ENCODE measurements around the gene GADD45B.
"Not testable (repeated sequence)": the region's sequence is repeated elsewhere in the genome, so short reads cannot be mapped to it uniquely, and the experiment has no call there.

GADD45B gene

GRCh38 chr19:2444251-2445002 is 31.5 kb upstream of the GADD45B start:
- no peak for DNase-seq

GRCh38 chr19:2446381-2446780 is 29.5 kb upstream of the GADD45B start:
- DNase-seq, result no peak

DNA sequence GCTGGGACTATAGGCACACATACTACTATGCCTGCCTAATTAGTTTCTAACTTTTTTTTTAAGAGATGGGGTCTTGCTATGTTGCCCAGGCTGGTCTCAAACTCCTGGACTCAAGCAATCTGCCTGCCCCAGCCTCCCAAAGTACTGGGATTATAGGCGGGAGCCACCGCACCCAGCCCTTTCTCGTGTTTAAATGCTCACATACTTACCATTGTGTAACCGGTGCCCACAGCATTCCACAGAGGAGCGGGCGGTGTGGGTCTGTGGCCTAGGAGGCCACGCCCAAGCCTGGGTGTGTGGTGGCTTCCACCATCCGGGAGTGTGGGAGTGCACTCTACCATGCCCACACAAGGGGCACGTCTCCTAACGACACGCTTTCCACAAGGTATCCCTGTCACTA is 26.9 kb upstream of the GADD45B start:
- DNase-seq, result no peak

GRCh38 chr19:2451138-2451537 is 24.8 kb upstream of the GADD45B start:
- DNase-seq, result no peak

DNA sequence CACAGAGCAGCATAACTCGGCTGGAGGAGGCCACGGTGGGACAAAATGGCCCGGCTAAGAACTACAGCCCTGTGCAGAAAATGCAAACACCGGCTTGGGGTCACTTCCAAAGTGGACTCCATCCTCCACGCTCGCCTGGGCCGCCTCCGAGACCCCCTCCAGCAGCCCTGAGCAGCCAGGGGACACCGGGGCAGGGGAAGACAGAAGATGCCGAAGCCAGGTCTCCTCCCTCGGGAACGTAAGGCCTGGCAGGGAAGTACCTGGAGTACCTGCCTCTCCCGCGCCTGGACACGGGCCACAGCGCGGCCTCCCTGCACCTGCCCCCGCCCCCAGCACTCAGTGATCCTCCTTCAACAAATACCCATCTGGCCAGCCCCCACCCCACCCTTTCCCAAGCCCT is 24.2 kb upstream of the GADD45B start:
- DNase-seq, result no peak

- DNase-seq, result no peak
These were observed 22.4 kb upstream of the GADD45B start for GRCh38 chr19:2453431-2454025.

GRCh38 chr19:2454199-2454961 is 21.5 kb upstream of the GADD45B start:
- no peak for DNase-seq

DNA sequence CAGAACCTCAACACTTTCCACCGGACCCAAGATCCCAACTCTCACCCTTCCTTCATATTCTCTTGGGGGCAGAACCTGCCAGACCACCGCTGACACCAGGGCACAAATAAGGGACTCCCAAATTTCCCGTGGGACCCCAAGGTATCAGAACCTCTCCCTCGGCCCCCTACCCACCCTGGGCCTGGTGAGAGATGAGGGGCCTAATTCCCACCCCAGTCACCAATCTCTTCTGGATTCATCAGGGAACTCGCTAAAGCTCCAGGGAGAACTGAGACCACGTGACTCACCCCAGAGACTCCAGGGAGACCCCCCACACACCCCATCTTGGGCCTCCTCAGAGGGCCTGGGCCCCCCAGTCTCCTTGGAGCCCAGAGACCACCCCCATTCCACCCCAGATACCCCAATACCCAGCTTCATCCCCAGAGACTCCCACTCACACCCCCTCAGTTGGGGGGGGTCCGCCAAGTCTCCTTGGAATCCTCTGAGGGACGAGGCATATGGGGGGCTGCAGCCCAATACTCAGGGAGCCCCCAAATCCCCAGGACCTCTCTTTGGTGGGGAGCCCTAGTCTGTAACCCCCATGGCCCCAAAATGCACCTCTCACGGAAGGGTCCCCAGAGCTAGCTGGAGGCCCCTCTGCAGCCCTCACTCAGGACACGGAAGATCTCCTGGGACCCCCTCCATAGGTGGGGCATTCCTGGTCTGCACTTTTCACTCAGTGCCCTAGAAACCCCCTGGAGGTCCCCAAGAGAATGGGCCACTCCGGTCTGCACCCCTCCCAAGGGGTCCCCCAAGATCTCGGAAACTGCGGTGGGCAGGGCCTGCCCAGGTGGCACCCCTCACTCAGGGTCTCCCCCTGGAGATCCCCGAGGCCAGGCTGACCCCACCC is 20.7 kb upstream of the GADD45B start:
- no peak for DNase-seq

DNA sequence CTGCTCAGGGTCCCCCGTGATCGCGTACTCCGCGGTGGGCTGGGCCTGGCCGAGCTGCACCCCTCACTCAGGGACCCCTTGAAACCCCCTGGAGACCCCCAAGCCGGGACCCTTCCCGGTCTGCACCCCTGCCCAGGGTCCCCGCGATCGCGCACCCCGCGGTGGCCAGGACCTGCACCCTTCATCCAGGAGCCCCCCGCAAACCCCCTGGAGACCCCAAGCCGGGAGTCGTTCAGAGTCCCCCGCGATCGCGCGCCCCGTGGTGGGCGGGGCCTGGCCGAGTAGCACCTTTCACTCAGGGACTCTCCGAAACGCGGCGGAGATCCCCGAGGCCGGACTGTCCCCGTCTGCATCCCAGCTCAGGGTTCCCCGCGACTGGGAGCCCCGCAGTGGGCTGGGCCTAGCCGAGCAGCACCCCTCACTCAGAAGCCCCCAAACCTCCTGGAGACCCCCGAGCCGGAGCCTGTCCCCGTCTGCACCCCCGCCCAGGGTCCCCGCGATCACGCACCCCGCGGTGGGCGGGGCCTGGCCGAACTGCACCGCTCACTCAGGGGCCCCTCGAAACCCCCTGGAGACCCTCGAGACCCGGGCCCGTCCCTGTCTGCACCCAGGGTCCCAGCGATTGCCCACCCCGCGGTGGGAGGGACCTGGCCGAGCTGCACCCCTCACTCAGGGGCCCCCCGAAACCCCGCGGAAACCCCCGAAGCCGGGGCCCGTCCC is 19.9 kb upstream of the GADD45B start:
- DNase-seq, result peak in 1 of 2 experiments; percentile 40

DNA sequence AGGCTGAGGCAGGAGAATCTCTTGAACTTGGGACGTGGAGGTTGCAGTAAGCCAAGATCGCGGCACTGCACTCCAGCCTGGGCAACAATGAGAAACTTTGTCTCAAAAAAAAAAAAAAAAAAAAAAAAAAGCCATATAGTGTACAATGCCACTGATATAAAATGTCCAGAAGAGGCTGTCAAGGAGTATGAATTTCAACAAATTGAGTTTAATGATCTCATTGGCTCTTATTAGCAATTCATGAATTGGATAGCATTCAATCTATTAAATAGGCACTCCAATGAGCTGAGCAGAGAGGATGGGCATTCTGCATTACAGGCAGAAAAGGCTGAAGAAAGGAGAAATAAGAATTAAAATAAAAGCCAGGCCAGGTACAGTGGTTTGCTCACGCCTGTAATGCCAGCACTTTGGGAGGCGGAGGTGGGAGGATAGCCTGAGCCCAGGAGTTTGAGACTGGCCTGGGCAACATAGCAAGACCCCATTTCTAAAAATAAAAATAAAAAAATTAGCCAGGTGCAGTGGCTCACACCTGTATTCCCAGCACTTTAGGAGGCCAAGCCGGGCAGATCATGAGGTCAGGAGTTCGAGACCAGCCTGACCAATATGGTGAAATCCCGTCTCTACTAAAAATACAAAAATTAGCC is 18.4 kb upstream of the GADD45B start:
- DNase-seq, result no peak

GRCh38 chr19:2458054-2458453 is 17.9 kb upstream of the GADD45B start:
- no peak for DNase-seq

GRCh38 chr19:2458776-2459175 is 17.2 kb upstream of the GADD45B start:
- DNase-seq, result not testable (repeated sequence)

GRCh38 chr19:2460245-2460644 is 15.7 kb upstream of the GADD45B start:
- no peak for DNase-seq

DNA sequence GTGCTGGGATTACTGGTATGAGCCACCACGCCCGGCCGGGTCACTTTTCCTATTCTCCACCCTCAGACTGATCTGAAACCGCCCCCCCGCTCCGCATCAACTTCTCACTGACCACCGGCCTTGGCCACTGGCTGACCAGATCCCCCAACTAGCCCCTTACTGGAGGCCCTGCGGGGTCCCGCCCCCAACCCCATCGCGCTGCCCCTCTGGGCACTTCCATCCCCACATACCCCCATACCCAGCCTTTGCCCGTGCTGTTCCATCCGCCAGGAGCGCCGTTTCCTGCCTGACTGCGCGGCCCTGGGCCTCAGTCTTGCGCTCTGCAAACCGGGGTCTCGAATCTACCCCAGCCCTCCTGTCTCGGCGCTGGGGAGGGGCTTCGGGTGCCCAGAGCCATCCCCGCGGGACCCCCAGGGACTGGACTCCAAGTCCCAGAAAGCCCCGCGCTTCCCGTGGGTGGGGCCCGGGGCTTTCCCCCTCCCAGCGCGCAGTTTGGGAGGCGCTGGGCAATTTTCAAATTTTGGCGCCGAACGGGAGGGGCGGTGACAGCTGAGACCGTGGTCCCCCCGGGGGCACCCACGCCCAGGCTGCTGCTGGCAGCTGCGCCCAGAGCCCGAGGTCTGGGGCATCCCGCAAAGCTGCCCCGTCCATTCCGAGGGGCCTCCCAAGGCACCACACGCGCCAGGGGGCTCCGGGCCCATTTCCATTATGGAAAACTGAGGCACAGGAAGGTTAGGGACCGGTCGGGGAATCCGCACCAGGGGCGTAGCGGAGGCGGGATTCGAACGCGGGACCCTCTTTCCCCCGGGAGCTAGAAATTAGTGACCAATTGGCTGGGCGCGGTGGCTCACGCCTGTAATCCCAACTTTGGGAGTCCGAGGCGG is 13.9 kb upstream of the GADD45B start:
- peak; percentile 48 to 57 for DNase-seq

GRCh38 chr19:2462635-2463421 is 13.1 kb upstream of the GADD45B start:
- no peak for DNase-seq

GRCh38 chr19:2463694-2464093 is 12.2 kb upstream of the GADD45B start:
- not testable (repeated sequence) for DNase-seq

GRCh38 chr19:2464389-2464788 is 11.5 kb upstream of the GADD45B start:
- no peak for DNase-seq

DNA sequence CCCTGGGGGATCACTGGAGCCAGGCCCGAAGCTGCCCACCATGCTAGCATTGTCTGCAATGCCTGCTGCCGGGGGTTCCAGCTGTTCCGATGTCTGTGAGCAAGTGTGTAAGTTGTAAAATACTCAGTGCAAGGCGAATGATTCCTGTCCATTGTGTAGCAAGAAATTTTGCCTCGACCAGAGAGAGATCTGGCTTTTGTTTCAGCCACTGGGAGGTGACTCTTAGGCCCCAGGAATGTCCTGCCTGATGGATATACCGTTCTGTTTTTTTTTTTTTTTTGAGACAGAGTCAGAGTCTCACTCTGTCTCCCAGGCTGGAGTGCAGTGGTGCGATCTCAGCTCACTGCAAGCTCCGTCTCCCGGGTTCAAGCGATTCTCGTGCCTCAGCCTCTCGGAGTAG is 7.3 kb upstream of the GADD45B start:
- no peak for DNase-seq

DNA sequence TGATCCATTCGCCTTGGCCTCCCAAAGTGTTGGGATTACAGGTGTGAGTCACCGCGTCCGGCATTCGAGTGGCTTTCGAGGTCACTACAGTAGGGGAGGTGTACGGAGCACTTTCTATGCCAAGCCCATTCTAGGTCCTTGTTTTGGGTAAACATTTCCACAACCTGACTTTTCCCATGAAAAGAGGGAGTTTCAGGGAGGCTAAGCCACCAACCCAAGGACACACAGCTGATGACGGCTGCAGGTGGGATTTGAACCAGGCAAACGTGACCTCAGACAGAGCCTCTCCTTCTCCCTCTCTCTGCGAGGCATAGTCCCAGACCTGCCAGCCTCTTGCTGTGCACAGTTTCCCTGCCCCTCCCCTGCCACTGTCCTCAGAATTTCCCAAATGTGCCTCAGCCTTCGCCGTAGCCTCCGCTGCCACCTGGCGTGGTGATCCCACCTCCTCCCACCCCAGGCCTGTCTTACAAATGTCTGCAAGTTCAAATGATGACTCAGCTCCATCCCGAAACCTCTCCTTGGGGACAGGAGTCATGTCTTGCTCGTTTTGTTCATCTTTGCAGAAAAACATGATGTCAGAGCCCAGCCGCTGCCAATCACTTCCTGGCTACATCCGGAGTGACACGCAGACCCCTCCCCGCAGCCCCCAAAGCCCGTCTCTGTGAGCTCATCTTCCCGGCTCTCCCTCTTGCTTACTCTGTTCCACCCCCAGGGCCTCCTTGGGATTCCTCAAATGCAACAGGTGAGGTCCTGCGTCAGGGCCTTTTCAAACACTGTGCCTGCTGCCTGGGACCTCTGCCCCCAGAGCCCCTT is 6.6 kb upstream of the GADD45B start:
- DNase-seq, result no peak
